SK-N-MC (cell line): ENCODE results near the gene CAPN13.

Source experiments
- EZH2 ChIP-seq: fragments of 200-600 bp; sonication (generic); IDR thresholded peaks from one replicate; pipeline ENCODE4 v1.6.1; 2017; ENCODE audit warnings: antibody characterized with exemption
- POLR2AphosphoS5 ChIP-seq: IDR thresholded peaks from 2 replicates; pipeline ENCODE4 v1.6.1; 2012; ENCODE audit warnings: mild to moderate bottlenecking, low read depth, low read length, borderline replicate concordance

- TF ChIP-seq EZH2: no peak
- no peak for TF ChIP-seq POLR2AphosphoS5
Measured at GRCh38 chr2:30800159-30800558, 7.1 kb downstream of the CAPN13 start.
